HG03342 (cell line): ENCODE data around the gene DDI1.

Source experiments
- ATAC-seq: cut with Tn5 transposase; IDR thresholded peaks from one replicate; pipeline ENCODE4 v1.9.1; 2021; ENCODE audit warnings: mild to moderate bottlenecking, moderate library complexity; ENCODE audit not compliant: unreplicated experiment

DDI1 gene

DNA sequence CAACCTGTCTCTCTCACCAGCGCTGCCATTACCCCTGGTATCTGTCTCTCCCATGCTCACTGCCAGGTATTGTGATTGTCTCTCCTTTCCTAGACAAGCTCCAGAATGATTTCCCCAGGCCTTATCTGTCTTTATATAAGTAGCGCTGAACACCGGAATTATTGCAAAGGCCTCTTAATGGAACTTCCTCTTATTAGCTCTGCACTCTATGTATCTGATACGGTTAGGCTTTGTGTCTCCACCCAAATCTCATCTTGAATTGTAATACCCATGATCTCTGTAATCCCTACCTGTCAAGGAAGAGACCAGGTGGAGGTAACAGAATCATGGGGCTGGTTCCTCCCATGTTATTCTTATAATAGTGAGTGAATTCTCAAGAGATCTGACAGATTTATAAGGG is 39.3 kb downstream of the DDI1 start:
- ATAC-seq, result no peak

DNA sequence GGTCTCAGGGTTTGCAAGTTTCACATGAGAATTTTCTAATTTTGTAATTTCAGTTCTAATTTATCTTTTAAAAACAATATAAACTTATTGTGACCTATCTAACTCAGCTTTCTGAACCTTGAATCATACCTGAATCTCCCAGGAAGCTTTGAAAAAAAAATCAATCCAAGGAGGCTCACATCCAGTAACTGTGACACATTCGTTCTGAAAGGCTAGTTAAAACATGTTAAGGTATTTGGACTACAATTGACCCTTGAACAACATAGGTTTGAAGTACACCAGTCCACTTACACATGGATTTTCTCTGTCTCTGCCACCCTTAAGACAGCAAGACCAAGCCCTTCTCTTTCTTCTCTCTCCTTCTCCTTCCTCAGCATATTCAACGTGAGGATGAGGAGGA is 40.0 kb downstream of the DDI1 start:
- ATAC-seq, result no peak

DNA sequence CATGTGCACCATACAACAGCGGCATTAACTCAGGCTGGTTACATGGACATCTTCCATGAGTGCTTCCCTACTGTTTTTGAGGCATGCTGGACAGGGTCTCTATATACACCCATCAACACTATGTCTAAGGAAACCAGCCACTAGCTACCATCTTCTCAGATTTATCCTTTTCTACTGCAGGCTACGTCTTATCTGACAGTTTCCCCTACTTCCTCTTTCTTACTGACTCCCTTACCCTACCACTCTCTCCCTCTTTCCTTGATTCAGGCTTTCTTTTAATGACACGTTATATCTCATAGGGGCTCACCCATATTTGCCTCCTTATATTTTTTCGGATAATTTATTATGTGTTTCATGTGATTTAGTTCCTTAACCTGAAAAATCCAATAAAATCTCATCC is 41.8 kb downstream of the DDI1 start:
- no peak for ATAC-seq

DNA sequence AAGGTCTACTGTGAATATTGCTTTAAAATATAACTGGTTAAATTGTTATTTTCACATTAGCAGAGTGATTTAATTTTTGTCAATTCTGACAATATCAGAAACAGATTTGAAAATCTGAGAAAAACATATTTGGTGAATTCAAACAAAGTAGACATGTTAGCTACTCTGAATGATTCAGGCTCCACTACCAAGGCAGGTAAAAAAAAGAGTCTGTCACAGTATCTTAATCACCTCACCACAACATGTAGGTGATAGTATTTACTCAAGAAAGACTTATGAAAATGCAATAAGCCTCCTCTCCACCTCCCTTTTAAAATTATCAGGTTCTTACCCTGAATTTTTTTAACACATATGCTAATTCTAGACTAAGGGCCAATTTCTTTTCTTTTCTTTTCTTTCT is 42.6 kb downstream of the DDI1 start:
- ATAC-seq, result no peak

DNA sequence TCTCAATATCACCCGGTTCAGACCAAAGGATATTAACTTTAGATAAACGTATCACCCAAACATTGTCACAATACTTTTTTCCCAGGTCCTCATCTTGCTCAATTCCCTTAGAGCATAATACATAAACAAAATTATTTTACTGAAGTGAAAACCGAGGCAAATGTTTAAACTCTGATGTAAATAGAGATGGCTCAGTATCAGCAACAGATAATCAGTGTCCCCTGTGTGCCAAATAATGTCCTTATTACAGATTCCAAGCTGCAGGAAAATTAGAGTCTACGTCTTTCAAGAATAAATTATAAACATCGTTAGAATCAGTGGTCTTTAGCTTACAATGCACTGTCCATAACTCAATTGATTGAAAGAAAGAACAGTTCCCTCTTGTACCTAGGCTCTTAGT is 50.2 kb downstream of the DDI1 start:
- ATAC-seq, result no peak
